ENCODE results near the gene PDCD7.
"Not testable (repeated sequence)": the region's sequence is repeated elsewhere in the genome, so short reads cannot be mapped to it uniquely, and the experiment has no call there.

The PDCD7 gene, protein sequence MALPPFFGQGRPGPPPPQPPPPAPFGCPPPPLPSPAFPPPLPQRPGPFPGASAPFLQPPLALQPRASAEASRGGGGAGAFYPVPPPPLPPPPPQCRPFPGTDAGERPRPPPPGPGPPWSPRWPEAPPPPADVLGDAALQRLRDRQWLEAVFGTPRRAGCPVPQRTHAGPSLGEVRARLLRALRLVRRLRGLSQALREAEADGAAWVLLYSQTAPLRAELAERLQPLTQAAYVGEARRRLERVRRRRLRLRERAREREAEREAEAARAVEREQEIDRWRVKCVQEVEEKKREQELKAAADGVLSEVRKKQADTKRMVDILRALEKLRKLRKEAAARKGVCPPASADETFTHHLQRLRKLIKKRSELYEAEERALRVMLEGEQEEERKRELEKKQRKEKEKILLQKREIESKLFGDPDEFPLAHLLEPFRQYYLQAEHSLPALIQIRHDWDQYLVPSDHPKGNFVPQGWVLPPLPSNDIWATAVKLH

GRCh38 chr15:65133548-65134200 lies at the start of gene PDCD7:
PDCD7 (minus strand) TSS chr15:65133808; CDS start chr15:65133781, 27 bp downstream.
- DNase-seq (ENCODE audit: low spot score): peak; percentile 97
- peak; percentile 96 for FAIRE-seq

DNA sequence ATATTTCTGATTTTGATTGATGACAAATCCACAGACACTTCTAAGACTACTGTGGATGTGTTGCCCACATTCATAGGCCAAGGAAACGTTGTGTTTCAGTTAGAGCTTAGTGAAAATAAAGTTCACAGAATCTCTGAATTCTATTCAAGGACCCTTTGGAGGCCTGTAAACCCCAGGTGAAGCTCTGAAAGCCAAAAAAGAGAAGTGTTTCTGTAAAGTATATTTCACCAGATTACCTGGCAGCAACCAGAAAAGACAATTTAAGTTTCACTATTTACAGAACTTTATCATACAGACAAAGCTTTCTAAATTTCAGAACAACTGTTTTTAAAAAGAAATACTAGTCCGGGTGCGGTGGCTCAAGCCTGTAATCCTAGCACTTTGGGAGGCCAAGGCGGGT lies 48.9 kb upstream of the PDCD7 start:
- no peak for DNase-seq (ENCODE audit: low spot score)
- no peak for FAIRE-seq

DNA sequence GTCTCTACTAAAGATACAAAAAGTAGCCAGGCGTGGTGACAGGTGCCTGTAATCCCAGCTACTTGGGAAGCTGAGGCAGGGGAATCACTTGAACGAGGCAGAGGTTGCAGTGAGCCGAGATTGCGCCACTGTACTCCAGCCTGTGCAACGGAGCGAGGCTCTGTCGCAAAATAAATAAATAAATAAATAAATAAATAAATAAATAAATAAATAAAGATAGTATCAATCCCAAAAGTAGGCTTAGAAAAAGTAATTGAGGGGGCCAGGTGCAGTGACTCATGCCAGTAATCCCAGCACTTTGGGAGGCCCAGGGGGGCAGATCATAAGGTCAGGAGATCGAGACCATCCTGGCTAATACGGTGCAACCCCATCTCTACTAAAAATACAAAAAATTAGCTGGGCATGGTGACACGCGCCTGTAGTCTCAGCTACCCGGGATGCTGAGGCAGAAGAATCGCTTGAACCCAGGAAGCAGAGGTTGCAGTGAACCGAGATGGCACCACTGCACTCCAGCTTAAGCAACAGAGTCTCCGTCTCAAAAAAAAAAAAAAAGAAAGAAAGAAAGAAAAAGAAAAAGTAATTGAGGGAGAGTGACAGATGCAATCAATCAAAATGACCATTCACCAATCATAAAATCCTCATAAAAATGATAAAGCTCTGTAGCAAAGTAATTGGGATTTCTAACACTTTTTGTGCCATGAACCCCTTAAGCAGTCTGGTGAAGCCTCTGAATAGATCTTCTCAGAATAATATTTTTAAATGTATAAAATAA lies 48.2 kb upstream of the PDCD7 start:
- FAIRE-seq; DNase-seq (ENCODE audit: low spot score): not testable (repeated sequence)

DNA sequence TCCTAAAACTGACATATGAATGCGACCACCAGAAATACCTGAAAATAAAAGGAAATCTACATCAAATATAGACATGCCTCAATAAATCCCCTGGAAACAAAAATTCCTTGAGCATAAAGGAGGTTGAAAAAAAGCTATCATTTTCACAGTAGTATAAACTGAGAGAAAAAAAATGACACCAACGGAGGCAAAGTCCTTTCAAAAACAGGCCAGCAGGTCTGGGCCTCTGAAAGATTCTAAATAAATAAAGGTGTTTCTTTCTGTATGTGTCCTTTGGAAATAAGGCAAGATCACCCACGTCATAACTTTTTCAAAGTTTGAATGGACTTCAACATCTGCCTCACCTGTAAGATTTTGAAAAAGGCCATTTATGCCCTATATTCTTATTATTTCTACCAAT lies 46.6 kb upstream of the PDCD7 start:
- DNase-seq (ENCODE audit: low spot score) (no peak), FAIRE-seq (no peak)

DNA sequence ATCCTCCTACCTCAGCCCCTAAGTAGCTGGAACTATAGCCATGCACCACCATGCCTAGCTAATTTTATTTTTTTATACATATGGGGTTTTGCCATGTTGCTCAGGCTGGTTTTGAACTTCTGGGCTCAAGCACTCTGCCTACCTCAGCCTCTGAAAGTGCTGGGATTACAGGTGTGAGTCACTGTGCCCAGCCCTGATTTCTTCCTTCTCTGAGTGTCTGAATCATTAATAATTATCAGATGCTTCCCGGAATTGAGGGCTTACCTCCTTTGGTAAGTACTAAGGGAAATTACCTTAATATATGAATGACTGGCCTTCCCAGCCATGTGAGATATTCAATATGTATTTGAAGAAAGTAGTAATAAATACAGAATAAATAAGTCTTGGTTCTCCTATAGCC lies 44.3 kb upstream of the PDCD7 start:
- FAIRE-seq: no peak
- no peak for DNase-seq (ENCODE audit: low spot score)

GRCh38 chr15:65176056-65176455 lies 42.4 kb upstream of the PDCD7 start:
- DNase-seq (ENCODE audit: low spot score) (no peak), FAIRE-seq (no peak)

DNA sequence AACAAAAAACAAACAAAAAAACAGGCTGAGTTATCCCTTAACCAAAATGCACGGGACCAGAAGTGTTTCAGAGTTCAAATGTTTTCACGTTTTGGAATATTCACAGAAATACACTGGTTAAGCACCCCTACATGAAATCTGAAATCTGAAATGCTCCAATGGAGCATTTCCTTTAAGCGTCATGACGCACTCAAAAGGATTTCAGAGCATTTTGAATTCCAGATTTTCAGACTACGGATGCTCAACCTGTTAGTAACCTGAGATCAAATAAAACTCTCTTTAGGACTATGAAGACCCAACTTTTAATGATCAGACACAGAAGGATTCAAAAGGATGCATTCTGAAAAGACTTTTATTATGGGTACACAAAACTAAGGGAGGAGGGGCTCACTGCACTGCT lies 41.9 kb upstream of the PDCD7 start:
- no peak for FAIRE-seq

GRCh38 chr15:65174509-65174908 lies 40.9 kb upstream of the PDCD7 start:
- FAIRE-seq (peak; percentile 9), DNase-seq (ENCODE audit: low spot score) (no peak)

More for the DNA sequence above, 41.9 kb upstream of the PDCD7 start:
- no peak for DNase-seq (ENCODE audit: low spot score)

- no peak for FAIRE-seq
- no peak for DNase-seq (ENCODE audit: low spot score)
These were observed 38.9 kb upstream of the PDCD7 start for GRCh38 chr15:65172531-65172930.

DNA sequence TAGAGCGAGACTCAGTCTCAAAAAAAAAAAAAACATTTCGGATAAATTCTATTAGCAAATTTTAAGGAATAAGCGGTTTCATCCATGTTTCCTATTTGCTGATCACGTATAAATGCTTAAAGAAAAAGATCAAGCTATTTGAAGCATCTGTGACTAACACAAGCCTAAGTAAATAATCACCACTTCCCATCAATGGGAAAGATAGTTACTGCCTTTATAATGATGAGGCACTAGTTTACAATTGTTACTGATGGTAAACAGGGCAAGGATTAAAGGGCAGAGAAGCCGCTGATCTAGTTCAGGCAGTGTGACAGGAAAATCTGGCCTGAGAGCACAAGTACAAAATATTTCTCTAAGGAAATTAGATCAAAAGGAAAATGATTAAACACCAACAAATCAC lies 37.8 kb upstream of the PDCD7 start:
- DNase-seq (ENCODE audit: low spot score) (no peak), FAIRE-seq (no peak)

- no peak for FAIRE-seq
- no peak for DNase-seq (ENCODE audit: low spot score)
These were observed 32.3 kb upstream of the PDCD7 start for GRCh38 chr15:65165875-65166274.

- DNase-seq (ENCODE audit: low spot score) (no peak), FAIRE-seq (no peak)
These were observed 30.5 kb upstream of the PDCD7 start for GRCh38 chr15:65164139-65164538.

- no peak for FAIRE-seq
These were observed 29.4 kb upstream of the PDCD7 start for GRCh38 chr15:65163041-65163440.

GRCh38 chr15:65156692-65157091 lies 23.1 kb upstream of the PDCD7 start:
- DNase-seq (ENCODE audit: low spot score) (no peak), FAIRE-seq (no peak)

More at GRCh38 chr15:65163041-65163440, 29.4 kb upstream of the PDCD7 start:
- DNase-seq (ENCODE audit: low spot score): no peak

- no peak for FAIRE-seq
- no peak for DNase-seq (ENCODE audit: low spot score)
These were observed 21.1 kb upstream of the PDCD7 start for GRCh38 chr15:65154720-65155119.

DNA sequence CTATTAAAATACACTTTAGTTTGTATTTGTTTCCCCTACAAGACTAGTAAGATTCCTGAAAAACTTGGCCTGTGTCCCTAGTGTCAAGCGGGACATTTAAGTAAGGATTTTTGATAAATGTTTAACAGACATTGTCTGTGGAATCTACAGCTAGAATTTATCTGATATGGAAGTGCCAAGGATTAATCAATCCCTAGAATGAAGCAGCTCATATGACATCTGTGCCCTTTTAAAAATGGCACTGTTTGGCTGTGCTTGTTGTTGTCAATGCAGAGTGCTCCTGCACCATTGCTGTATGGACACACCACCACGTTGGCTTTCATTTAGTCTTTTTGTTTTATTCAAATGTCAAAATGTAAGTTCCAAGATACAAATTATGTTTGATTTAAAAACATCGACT lies 14.3 kb upstream of the PDCD7 start:
- DNase-seq (ENCODE audit: low spot score) (no peak), FAIRE-seq (no peak)

- FAIRE-seq: no peak
These were observed 12.8 kb upstream of the PDCD7 start for GRCh38 chr15:65146438-65146837.

GRCh38 chr15:65138631-65139030 lies 5.0 kb upstream of the PDCD7 start:
- not testable (repeated sequence) for FAIRE-seq; DNase-seq (ENCODE audit: low spot score)

More at GRCh38 chr15:65146438-65146837, 12.8 kb upstream of the PDCD7 start:
- no peak for DNase-seq (ENCODE audit: low spot score)

DNA sequence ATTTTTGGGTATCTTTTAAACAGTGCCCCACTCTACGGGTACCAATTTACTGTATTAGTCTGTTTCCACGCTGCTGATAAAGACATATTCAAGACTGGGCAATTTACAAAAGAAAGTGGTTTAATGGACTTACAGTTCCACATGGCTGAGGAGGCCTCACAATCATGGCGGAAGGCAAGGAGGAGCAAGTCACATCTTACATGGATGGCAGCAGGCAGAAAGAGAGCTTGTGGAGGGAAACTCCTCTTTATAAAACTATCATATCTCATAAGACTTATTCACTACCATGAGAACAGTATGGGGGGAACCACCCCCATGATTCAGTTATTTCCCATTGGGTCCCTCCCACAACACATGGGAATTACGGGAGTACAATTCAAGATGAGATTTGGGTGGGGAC lies 4.3 kb upstream of the PDCD7 start:
- not testable (repeated sequence) for DNase-seq (ENCODE audit: low spot score); FAIRE-seq

- not testable (repeated sequence) for DNase-seq (ENCODE audit: low spot score); FAIRE-seq
These were observed 3.5 kb upstream of the PDCD7 start for GRCh38 chr15:65137089-65137488.

GRCh38 chr15:65134538-65134937 lies 930 bp upstream of the PDCD7 start:
- FAIRE-seq: no peak
- no peak for DNase-seq (ENCODE audit: low spot score)

All from urothelium cell line (cell line).